CD4-positive, alpha-beta T cell (primary cell): ENCODE results near the gene GPR180. TPM values are rescaled to one million over a fixed set of nuclear protein-coding genes. Genes with fewer than 3 reads are reported as not detected.

Experiments used
- ATAC-seq: fragments of 200-7000 bp; cut with Tn5 transposase; one replicate; pipeline ENCODE4 v1.10.0; 2022; ENCODE audit warnings: mild to moderate bottlenecking; ENCODE audit not compliant: poor library complexity
- CTCF ChIA-PET: fragments of 350-600 bp; sonication (Branson Sonifier 250); formaldehyde crosslinking; loops from one replicate; lab custom pipeline; 2021; ENCODE audit warnings: antibody characterized with exemption, inconsistent platforms; lab: Charles Lee
- POLR2A ChIA-PET: fragments of 350-600 bp; sonication (Branson Sonifier 250); formaldehyde crosslinking; loops from one replicate; lab custom pipeline; 2021; ENCODE audit warnings: antibody characterized with exemption, inconsistent platforms; lab: Charles Lee
- DNase-seq, 14 experiments: peaks; one replicate each; pipeline ENCODE4 v3.0.0-alpha.2; 2013 to 2020; ENCODE audit warnings: mixed read lengths in 2 of 14
- H3K27ac ChIP-seq, 2 donors: one replicate each; pipeline versions ENCODE4 v1.5.1 to v1.7.0; 2013; ENCODE audit warnings: low read length in 2 of 2, low read depth in 1 of 2, mild to moderate bottlenecking in 1 of 2
- H3K27me3 ChIP-seq, 2 experiments: 1 replicate in 1 of 2; 2 replicates in 1 of 2; pipeline versions ENCODE4 v1.6.1 to v1.7.0; 2013; ENCODE audit warnings: low read length in 2 of 2, control low read depth in 1 of 2, mild to moderate bottlenecking in 1 of 2, moderate library complexity in 1 of 2; ENCODE audit not compliant: insufficient read depth in 2 of 2, control insufficient read depth in 1 of 2
- H3K36me3 ChIP-seq: one replicate; pipeline ENCODE4 v1.6.1; 2013; ENCODE audit warnings: low read length, control low read depth; ENCODE audit not compliant: insufficient read depth
- H3K4me1 ChIP-seq: one replicate; pipeline ENCODE4 v1.6.1; 2013; ENCODE audit warnings: low read length, control low read depth; ENCODE audit not compliant: insufficient read depth
- H3K4me3 ChIP-seq: one replicate; pipeline ENCODE4 v1.5.1; 2013; ENCODE audit warnings: mild to moderate bottlenecking, low read length, moderate library complexity
- H3K9me3 ChIP-seq, 2 experiments: 1 replicate in 1 of 2; 2 replicates in 1 of 2; pipeline versions ENCODE4 v1.6.1 to v1.7.0; 2013; ENCODE audit warnings: low read length in 2 of 2, mild to moderate bottlenecking in 2 of 2, control low read depth in 1 of 2, moderate library complexity in 1 of 2; ENCODE audit not compliant: control insufficient read depth in 1 of 2, insufficient read depth in 1 of 2
- H3K27ac Mint-ChIP-seq: one replicate; pipeline ENCODE4 v1.8.0; 2020; ENCODE audit warnings: mixed read lengths
- H3K27me3 Mint-ChIP-seq: one replicate; pipeline ENCODE4 v1.8.0; 2021; ENCODE audit warnings: mixed read lengths
- H3K36me3 Mint-ChIP-seq: one replicate; pipeline ENCODE4 v1.8.0; 2021; ENCODE audit warnings: low read depth, mixed read lengths
- H3K4me1 Mint-ChIP-seq: one replicate; pipeline ENCODE4 v1.8.0; 2021; ENCODE audit warnings: low read depth, mixed read lengths
- H3K4me3 Mint-ChIP-seq: one replicate; pipeline ENCODE4 v1.8.0; 2020; ENCODE audit warnings: mild to moderate bottlenecking, mixed read lengths
- H3K9me3 Mint-ChIP-seq: one replicate; pipeline ENCODE4 v1.8.0; 2020; ENCODE audit warnings: mixed read lengths
- CTCF ChIP-seq: fragments of 200-600 bp; IDR thresholded peaks from one replicate; pipeline ENCODE4 v1.8.0; 2022; ENCODE audit warnings: antibody characterized with exemption, mild to moderate bottlenecking
- intact Hi-C, 2 experiments: fragments of 100-400 bp; cut with DNase I in 1 of 2; cut with micrococcal nuclease in 1 of 2; formaldehyde crosslinking; loops; one replicate each; pipeline versions ENCODE4 v1.15.1 to v1.9.0; 2023 to 2025; cut with DNase I, micrococcal nuclease
- total RNA-seq, 174 experiments: library from RNA in 2 of 174; stranded (reverse) in 2 of 174; gene quantifications; one replicate each; pipeline ENCODE4 v1.2.3 and lab custom pipeline; 2021 to 2026

The GPR180 gene
- total RNA-seq, 2 experiments from 2014 or later = 0.80 to 0.92 TPM

- DNase-seq (no peak), ATAC-seq (no peak)
- Mint-ChIP-seq H3K36me3 (no peaks in the 10 kb centered on the region), H3K4me1 (peaks cover 14% of the 10 kb centered on the region), H3K27me3 (peaks cover 18% of the 10 kb centered on the region), H3K4me3 (no peak overlapping the region), H3K9me3 (no peaks in the 10 kb centered on the region), H3K27ac (no peak overlapping the region)
- intact Hi-C loops = no loop called here
- H3K4me1 ChIP-seq = no peaks in the 10 kb centered on the region
- H3K4me3 ChIP-seq = no peak overlapping the region
- no peak for TF ChIP-seq CTCF
- ChIA-PET POLR2A (no interaction called here), CTCF (no interaction called here)
- H3K9me3 ChIP-seq = no peaks in the 10 kb centered on the region
- no peak overlapping the region for H3K27ac ChIP-seq
- H3K27me3 ChIP-seq = no peaks in the 10 kb centered on the region
- H3K36me3 ChIP-seq = no peaks in the 10 kb centered on the region
Measured at GRCh38 chr13:94667190-94667589, 65.5 kb downstream of the GPR180 start.

GRCh38 chr13:94672400-94672799 lies 70.7 kb downstream of the GPR180 start:
- Mint-ChIP-seq H3K4me3 (no peak overlapping the region), H3K4me1 (peaks cover 2% of the 10 kb centered on the region), H3K27ac (no peak overlapping the region), H3K36me3 (no peaks in the 10 kb centered on the region), H3K9me3 (no peaks in the 10 kb centered on the region), H3K27me3 (peaks cover 17% of the 10 kb centered on the region)
- Histone ChIP-seq H3K27ac (no peak overlapping the region), H3K36me3 (no peaks in the 10 kb centered on the region), H3K27me3 (no peaks in the 10 kb centered on the region), H3K9me3 (no peaks in the 10 kb centered on the region), H3K4me1 (no peaks in the 10 kb centered on the region), H3K4me3 (no peak overlapping the region)
- ATAC-seq (no peak), DNase-seq (no peak)
- POLR2A ChIA-PET = interaction anchor here (1.5 kb wide), 1 partner anchor 732 kb away, joined by 4 read pairs; no protein-coding TSS in a partner anchor
- intact Hi-C loops = loop anchor here in 1 of 2 experiments (10.0 kb wide), 1 partner anchor 482 kb away; no protein-coding TSS in a partner anchor
- no peak for TF ChIP-seq CTCF
- CTCF ChIA-PET = no interaction called here

- TF ChIP-seq CTCF = no peak
- Histone ChIP-seq H3K27me3 (peaks cover 0 to 6% of the 10 kb centered on the region in 2 experiments), H3K4me1 (no peaks in the 10 kb centered on the region), H3K4me3 (no peak overlapping the region), H3K9me3 (no peaks in the 10 kb centered on the region), H3K36me3 (no peaks in the 10 kb centered on the region), H3K27ac (no peak overlapping the region)
- intact Hi-C loops = loop anchor here in 1 of 2 experiments (2.0 to 10.0 kb wide), 2 partner anchors 481 to 731 kb away; no protein-coding TSS in a partner anchor
- DNase-seq (no peak), ATAC-seq (no peak)
- Mint-ChIP-seq H3K27me3 (peaks cover 25% of the 10 kb centered on the region), H3K27ac (no peak overlapping the region), H3K36me3 (no peaks in the 10 kb centered on the region), H3K9me3 (no peaks in the 10 kb centered on the region), H3K4me3 (no peak overlapping the region), H3K4me1 (no peaks in the 10 kb centered on the region)
- ChIA-PET CTCF (no interaction called here), POLR2A (no interaction called here)
Measured at GRCh38 chr13:94673851-94674250, 72.2 kb downstream of the GPR180 start.
